H1 (cell line): ENCODE data around the gene LENG1. TPM values are rescaled to one million over a fixed set of nuclear protein-coding genes. Genes with fewer than 3 reads are reported as not detected.

Experiments
- CTCF ChIA-PET: fragments of 300-600 bp; sonication (Branson Sonifier 250); formaldehyde crosslinking; loops from one replicate; lab custom pipeline; 2021; ENCODE audit not compliant: partially characterized antibody; lab: Charles Lee
- POLR2A ChIA-PET: fragments of 300-600 bp; sonication (Branson Sonifier 250); formaldehyde crosslinking; loops from one replicate; lab custom pipeline; 2021; ENCODE audit warnings: inconsistent platforms; ENCODE audit not compliant: partially characterized antibody; lab: Charles Lee
- DNase-seq, 2 experiments: peaks; one replicate each; pipeline versions ENCODE4 v3.0.0 to v3.0.0-alpha.2; 2010 to 2022; ENCODE audit warnings: low spot score in 2 of 2, low read depth in 1 of 2, mixed read lengths in 1 of 2
- FAIRE-seq: peaks from 2 replicates; lab custom pipeline; 2011; peaks lifted over from hg19 to GRCh38; lab: Jason Lieb, UNC
- H2AFZ ChIP-seq: 2 replicates; pipeline ENCODE4 v1.8.1; 2012; ENCODE audit warnings: low read length, inconsistent platforms
- H2AK5ac ChIP-seq: 2 replicates; pipeline ENCODE4 v1.6.1; 2013; ENCODE audit warnings: low read depth, low read length
- H2BK120ac ChIP-seq: replicated peaks from 2 replicates; pipeline ENCODE3; 2013; ENCODE audit warnings: low read depth, low read length, inconsistent platforms
- H2BK12ac ChIP-seq: 2 replicates; pipeline ENCODE4 v1.6.1; 2013; ENCODE audit warnings: low read depth, low read length
- H2BK15ac ChIP-seq: 2 replicates; pipeline ENCODE4 v1.6.1; 2013; ENCODE audit warnings: low read length
- H2BK20ac ChIP-seq: 2 replicates; pipeline ENCODE4 v1.6.1; 2013; ENCODE audit warnings: low read length
- H2BK5ac ChIP-seq: 2 replicates; pipeline ENCODE4 v1.6.1; 2013; ENCODE audit warnings: low read depth, low read length
- H3K14ac ChIP-seq: 2 replicates; pipeline ENCODE4 v1.6.1; 2013; ENCODE audit warnings: inconsistent platforms; ENCODE audit not compliant: insufficient read length
- H3K18ac ChIP-seq: 2 replicates; pipeline ENCODE4 v1.6.1; 2013; ENCODE audit warnings: low read length; ENCODE audit errors: extremely low read depth
- H3K23ac ChIP-seq: 2 replicates; pipeline ENCODE4 v1.6.1; 2013; ENCODE audit warnings: inconsistent platforms; ENCODE audit not compliant: insufficient read length
- H3K23me2 ChIP-seq: 2 replicates; pipeline ENCODE4 v1.6.1; 2013; ENCODE audit warnings: low read depth, low read length
- H3K27ac ChIP-seq: 2 replicates; pipeline ENCODE4 v1.6.1; 2011; ENCODE audit warnings: low read depth, low read length, inconsistent platforms
- H3K27me3 ChIP-seq, 4 experiments: replicated peaks in 1 of 4; 1 replicate in 1 of 4; 2 replicates in 3 of 4; pipeline versions ENCODE4 v1.6.1 to v1.8.1; 2011 to 2013; ENCODE audit warnings: low read length in 3 of 4, mild to moderate bottlenecking in 3 of 4, inconsistent platforms in 2 of 4, mixed read lengths in 2 of 4, moderate library complexity in 1 of 4; ENCODE audit not compliant: control insufficient read depth in 3 of 4, insufficient read depth in 3 of 4; ENCODE audit errors: extremely low read depth in 1 of 4
- H3K36me3 ChIP-seq, 4 experiments: 2 replicates each; pipeline versions ENCODE4 v1.6.1 to v1.8.1; 2011 to 2013; ENCODE audit warnings: mild to moderate bottlenecking in 4 of 4, low read length in 3 of 4, moderate library complexity in 2 of 4, control low read depth in 1 of 4, inconsistent platforms in 1 of 4; ENCODE audit not compliant: insufficient read depth in 4 of 4, control insufficient read depth in 2 of 4
- H3K4ac ChIP-seq: replicated peaks from 2 replicates; pipeline ENCODE3; 2013; ENCODE audit warnings: low read length, low read depth, mixed read lengths, inconsistent platforms; ENCODE audit not compliant: insufficient read length
- H3K4me1 ChIP-seq, 4 experiments: replicated peaks in 1 of 4; 1 replicate in 1 of 4; 2 replicates in 3 of 4; pipeline versions ENCODE4 v1.6.1 to v1.8.1; 2011 to 2013; ENCODE audit warnings: low read length in 3 of 4, inconsistent platforms in 2 of 4, mixed read lengths in 1 of 4; ENCODE audit not compliant: insufficient read depth in 4 of 4, control insufficient read depth in 3 of 4
- H3K4me2 ChIP-seq, 2 experiments: 2 replicates each; pipeline versions ENCODE4 v1.6.1 to v1.8.1; 2011 to 2013; ENCODE audit warnings: low read depth in 2 of 2, low read length in 2 of 2, control low read depth in 1 of 2, inconsistent platforms in 1 of 2, mild to moderate bottlenecking in 1 of 2; ENCODE audit not compliant: insufficient read depth in 1 of 2
- H3K4me3 ChIP-seq, 4 experiments: fragments of 200-600, 300-600 bp in 1 of 4; sonication (generic), shearing (Covaris generic), sonication (Bioruptor Twin) in 1 of 4; 2 replicates each; pipeline versions ENCODE4 v1.5.1 to v1.8.1; 2011 to 2016; ENCODE audit warnings: low read length in 4 of 4, low read depth in 3 of 4, control low read depth in 2 of 4, inconsistent platforms in 2 of 4, mild to moderate bottlenecking in 2 of 4, mixed read lengths in 1 of 4, moderate library complexity in 1 of 4; ENCODE audit not compliant: insufficient read depth in 2 of 4; ENCODE audit errors: extremely low read depth in 1 of 4
- H3K56ac ChIP-seq: replicated peaks from 2 replicates; pipeline ENCODE3; 2013; ENCODE audit warnings: low read depth, mild to moderate bottlenecking, mixed read lengths, low read length, inconsistent platforms; ENCODE audit not compliant: insufficient read length
- H3K79me1 ChIP-seq: 2 replicates; pipeline ENCODE4 v1.6.1; 2013; ENCODE audit warnings: low read depth, low read length, control low read depth
- H3K79me2 ChIP-seq, 2 experiments: 2 replicates each; pipeline versions ENCODE4 v1.6.1 to v1.8.1; 2012 to 2013; ENCODE audit warnings: low read length in 2 of 2, mild to moderate bottlenecking in 2 of 2, inconsistent platforms in 1 of 2; ENCODE audit not compliant: insufficient read depth in 2 of 2, control insufficient read depth in 1 of 2
- H3K9ac ChIP-seq, 4 experiments: replicated peaks in 1 of 4; 1 replicate in 1 of 4; 2 replicates in 3 of 4; pipeline versions ENCODE4 v1.6.1 to v1.8.1; 2011 to 2013; ENCODE audit warnings: low read depth in 3 of 4, low read length in 3 of 4, control low read depth in 2 of 4, mild to moderate bottlenecking in 2 of 4, moderate library complexity in 2 of 4, inconsistent platforms in 1 of 4; ENCODE audit errors: extremely low read depth in 1 of 4
- H3K9me3 ChIP-seq, 2 experiments: 2 replicates each; pipeline versions ENCODE4 v1.6.1 to v1.8.1; 2012 to 2013; ENCODE audit warnings: mild to moderate bottlenecking in 2 of 2, moderate library complexity in 2 of 2, control low read depth in 1 of 2, inconsistent platforms in 1 of 2, low read depth in 1 of 2, low read length in 1 of 2, mixed read lengths in 1 of 2; ENCODE audit not compliant: insufficient read depth in 2 of 2
- H4K20me1 ChIP-seq, 2 experiments: replicated peaks in 1 of 2; 2 replicates each; pipeline versions ENCODE3 to v1.8.1; 2011 to 2013; ENCODE audit warnings: inconsistent platforms in 2 of 2, low read length in 2 of 2, mild to moderate bottlenecking in 1 of 2; ENCODE audit not compliant: insufficient read depth in 2 of 2, control insufficient read depth in 1 of 2
- H4K5ac ChIP-seq: 2 replicates; pipeline ENCODE4 v1.6.1; 2013; ENCODE audit warnings: low read length, low read depth, mixed read lengths, inconsistent platforms; ENCODE audit not compliant: insufficient read length
- H4K8ac ChIP-seq: 2 replicates; pipeline ENCODE4 v1.8.0; 2013; ENCODE audit warnings: mild to moderate bottlenecking, moderate library complexity, low read length, inconsistent platforms; ENCODE audit not compliant: insufficient read depth; ENCODE audit errors: extremely low read depth
- H4K91ac ChIP-seq: replicated peaks from 2 replicates; pipeline ENCODE3; 2013; ENCODE audit warnings: low read length, mixed read lengths, inconsistent platforms; ENCODE audit not compliant: insufficient read length
- GABPA ChIP-seq: IDR thresholded peaks from 2 replicates; pipeline ENCODE4 v1.6.1; 2011; ENCODE audit warnings: mild to moderate bottlenecking, low read length, moderate library complexity, borderline replicate concordance; ENCODE audit not compliant: insufficient read depth
- KDM4A ChIP-seq: IDR thresholded peaks from one replicate; pipeline ENCODE4 v1.7.1; 2012; ENCODE audit warnings: low read depth, mild to moderate bottlenecking, moderate library complexity, low read length, inconsistent platforms; ENCODE audit not compliant: severe bottlenecking
- KDM5A ChIP-seq: fragments of 200-600 bp; IDR thresholded peaks from 2 replicates; pipeline ENCODE4 v1.7.1; 2012; ENCODE audit warnings: mild to moderate bottlenecking, low read length, inconsistent platforms, mixed read lengths
- MAFK ChIP-seq: IDR thresholded peaks from 2 replicates; pipeline ENCODE4 v1.6.1; 2012; ENCODE audit warnings: low read depth, mild to moderate bottlenecking, improper control_type of control experiment, low read length
- MAX ChIP-seq: IDR thresholded peaks from 2 replicates; pipeline ENCODE4 v1.6.1; 2012; ENCODE audit warnings: inconsistent platforms
- SP1 ChIP-seq: IDR thresholded peaks from 2 replicates; pipeline ENCODE4 v1.6.1; 2011; ENCODE audit warnings: low read depth, low read length
- SP4 ChIP-seq: IDR thresholded peaks from 2 replicates; pipeline ENCODE4 v1.6.1; 2012; ENCODE audit warnings: low read length, inconsistent platforms
- TAF1 ChIP-seq: IDR thresholded peaks from 2 replicates; pipeline ENCODE4 v1.6.1; 2011; ENCODE audit warnings: mild to moderate bottlenecking, low read depth, low read length
- TBP ChIP-seq: IDR thresholded peaks from 2 replicates; pipeline ENCODE4 v1.6.1; 2011; ENCODE audit warnings: low read depth, low read length, improper control_type of control experiment
- WGBS, 2 experiments: shearing (Covaris generic) in 1 of 2; methylation state at CpG; one replicate each; pipeline versions ENCODE4 v1.1.6 to v1.1.7; 2013 to 2015; ENCODE audit warnings: low lambda C conversion rate in 2 of 2, mixed read lengths in 2 of 2, inconsistent platforms in 1 of 2, low coverage in 1 of 2, missing lambda C conversion rate in 1 of 2; ENCODE audit not compliant: insufficient replicate concordance in 2 of 2, insufficient coverage in 1 of 2, insufficient read length in 1 of 2; ENCODE audit errors: extremely low coverage in 1 of 2, missing lambda C conversion rate in 1 of 2; 5-methylcytosine and 5-hydroxymethylcytosine counted together
- polyA plus RNA-seq, 7 experiments: library from polyadenylated mRNA; depleted of rRNA in 3 of 7; stranded (reverse) in 5 of 7; unstranded in 2 of 7; fragments of >200 nt in 5 of 7; fragments of 200-250 nt in 2 of 7; gene quantifications; 1 replicate in 5 of 7; 2 replicates in 1 of 7; 4 replicates in 1 of 7; pipeline versions ENCODE4 v1.2.1 to v1.2.3, GENCODE V29; 2011 to 2013; ENCODE audit warnings: missing spikeins in 2 of 7, mixed read lengths in 2 of 7
- total RNA-seq: library from RNA; stranded (reverse); fragmentation: NEBNext Ultra II Directional; extraction: Animal tissue kit (Norgen Biotek cat#: 25700); gene quantifications from 2 replicates; pipeline ENCODE4 v1.2.1, GENCODE V29; 2021

Gene LENG1
- total and polyA plus RNA-seq, 2 of the 8 experiments (the other 6 are each of a cell fraction or from before 2014, with no cell fraction given), result 1.2 to 4.4 TPM

GRCh38 chr19:54164369-54165068 is 5.0 kb upstream of the LENG1 start:
- FAIRE-seq (no peak), DNase-seq (peak; percentile 76 to 99)
- ChIA-PET POLR2A (interaction anchor here (0.6 to 4.0 kb wide), 17 partner anchors 8 to 256 kb away, joined by 3 to 28 read pairs (median 4); partner anchors contain the start of genes CNOT3, PRPF31, RPS9 and TFPT), CTCF (interaction anchor here (1.0 kb wide), 2 partner anchors 101 to 133 kb away, joined by 3 to 5 read pairs; no protein-coding TSS in a partner anchor)
- no peak overlapping the region for H2BK20ac ChIP-seq
- peak overlapping the region; percentile 78 for H3K4ac ChIP-seq
- no peak overlapping the region for H2BK12ac ChIP-seq
- H4K91ac ChIP-seq, result no peak overlapping the region
- H3K79me1 ChIP-seq, result 0 out of 2 replicates have a peak, but pooled peaks cover 3% of the 10 kb centered on the region
- no peak overlapping the region; the same call in 1 of the 2 replicates for H4K8ac ChIP-seq
- no peak overlapping the region for H2BK5ac ChIP-seq
- H2AK5ac ChIP-seq, result no peak overlapping the region
- H2BK120ac ChIP-seq, result no peak overlapping the region
- H3K27me3 ChIP-seq, result peaks cover 0 to 10% (median 4%) of the 10 kb centered on the region in 4 experiments; a peak in 4 of 7 replicates
- no peaks in the 10 kb centered on the region for H3K36me3 ChIP-seq
- H3K23me2 ChIP-seq, result peaks cover 12% of the 10 kb centered on the region
- no peak overlapping the region for H3K23ac ChIP-seq
- H3K14ac ChIP-seq, result no peak overlapping the region
- H3K9ac ChIP-seq, result peak overlapping the region in 1 of 4 experiments; percentile 15; a peak in 2 of 7 replicates
- H3K9me3 ChIP-seq, result no peaks in the 10 kb centered on the region
- H4K5ac ChIP-seq, result no peak overlapping the region
- TF ChIP-seq SP4 (peak; percentile 80), MAFK (no peak), MAX (no peak), GABPA (no peak), KDM4A (peak; percentile 51), SP1 (peak; percentile 28; the same call in 1 of the 2 replicates), TAF1 (peak; percentile 37; the same call in 1 of the 2 replicates), KDM5A (no peak), TBP (no peak)
- 13% methylated on average over 31 of the region's 37 CpGs; no CpG with 5 or more reads in 1 of the 2 experiments for WGBS, 2 experiments
- peaks cover 0 to 11% of the 10 kb centered on the region in 2 experiments for H4K20me1 ChIP-seq
- H3K79me2 ChIP-seq, result no peaks in the 10 kb centered on the region
- H3K4me1 ChIP-seq, result peaks cover 0 to 19% (median 8%) of the 10 kb centered on the region in 4 experiments; a peak in 4 of 7 replicates
- H3K56ac ChIP-seq, result peak overlapping the region; percentile 59
- H2AFZ ChIP-seq, result peak overlapping the region; percentile 58; the same call in 1 of the 2 replicates
- peak overlapping the region; percentile 18 to 62 (median 44) for H3K4me3 ChIP-seq
- 0 out of 2 replicates have a peak overlapping the region, but pooled peaks have one; percentile 46 for H2BK15ac ChIP-seq
- peak overlapping the region; percentile 82 to 94 for H3K4me2 ChIP-seq
- H3K27ac ChIP-seq, result no peak overlapping the region
- H3K18ac ChIP-seq, result peak overlapping the region; percentile 87; the same call in 1 of the 2 replicates
